NCI-H128 (cell line): ENCODE data around the gene FBL.

Source experiments
- DNase-seq: peaks from one replicate; lab custom pipeline; 2025; ENCODE audit not compliant: unreplicated experiment; lab: John Stamatoyannopoulos, UW

FBL gene

DNA sequence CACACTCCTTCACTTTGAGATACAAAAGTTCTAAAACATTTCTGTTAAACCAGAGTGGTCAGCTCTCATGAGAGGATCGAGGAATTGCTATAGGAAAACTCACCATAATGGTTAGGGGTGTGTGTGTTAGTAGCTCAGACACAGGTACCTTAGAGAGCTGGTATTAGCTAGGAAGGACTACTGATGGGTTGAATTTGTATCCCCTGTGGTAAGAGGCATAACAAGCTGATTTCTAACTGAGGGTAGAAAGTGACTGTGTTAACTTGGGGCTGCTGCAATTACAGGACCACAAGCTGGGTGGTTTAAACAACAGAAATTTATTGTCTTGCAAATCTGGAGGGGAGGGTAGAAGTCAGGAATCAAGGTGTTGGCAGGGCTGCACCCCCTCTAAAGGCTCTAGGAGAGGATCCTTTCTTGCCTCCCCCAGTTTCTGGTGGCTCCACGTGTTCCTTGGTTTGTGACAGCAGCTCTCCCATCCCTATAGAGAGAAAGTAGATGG is 50.1 kb downstream of the FBL start:
- no peak for DNase-seq

DNA sequence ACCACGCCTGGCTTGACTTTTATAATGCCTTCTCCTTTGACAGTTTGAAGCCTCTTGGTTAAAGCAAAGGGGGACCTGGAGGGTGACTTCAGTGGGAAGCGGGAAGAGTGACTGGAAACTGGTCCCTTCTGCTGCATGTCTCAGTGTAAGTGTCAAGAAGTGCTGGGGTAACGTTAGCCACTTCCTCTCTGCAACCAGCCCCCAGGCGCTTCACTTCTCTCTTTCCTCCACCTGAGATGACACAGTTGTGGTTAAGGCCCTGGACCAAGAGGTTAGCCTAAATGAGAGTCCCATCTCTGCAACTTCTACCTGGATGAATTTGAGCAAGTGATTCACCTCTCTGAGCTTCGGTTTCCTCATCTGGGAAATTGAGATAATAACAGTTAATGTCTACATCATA is 51.2 kb downstream of the FBL start:
- DNase-seq, result no peak

DNA sequence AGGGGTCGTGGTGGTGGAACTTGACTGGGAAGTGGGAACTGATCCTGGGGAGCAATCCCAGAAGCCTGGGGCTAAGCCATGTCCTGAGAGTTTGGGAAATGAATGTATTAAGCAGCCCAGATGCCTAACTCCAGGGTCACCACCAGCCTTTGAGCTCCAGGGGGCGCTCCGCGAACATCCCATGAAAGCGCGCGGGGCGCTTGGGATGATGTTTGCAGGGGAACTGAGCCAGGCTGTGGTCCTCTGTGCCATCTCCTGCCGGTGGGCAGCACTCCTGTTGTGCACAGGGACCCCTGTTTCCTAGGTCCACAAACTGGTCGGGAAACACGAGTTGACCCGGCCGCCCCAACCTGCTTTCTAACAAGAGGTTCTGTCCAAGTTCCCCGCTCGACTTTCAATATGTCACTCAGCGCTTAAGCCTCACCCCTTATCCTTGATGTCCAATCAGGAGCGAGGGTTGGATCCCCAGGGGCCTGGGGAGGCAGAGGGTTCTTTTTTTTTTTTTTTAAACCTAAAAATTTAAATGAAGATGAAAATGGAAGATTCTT is 53.1 kb downstream of the FBL start:
- DNase-seq, result peak; percentile 76

DNA sequence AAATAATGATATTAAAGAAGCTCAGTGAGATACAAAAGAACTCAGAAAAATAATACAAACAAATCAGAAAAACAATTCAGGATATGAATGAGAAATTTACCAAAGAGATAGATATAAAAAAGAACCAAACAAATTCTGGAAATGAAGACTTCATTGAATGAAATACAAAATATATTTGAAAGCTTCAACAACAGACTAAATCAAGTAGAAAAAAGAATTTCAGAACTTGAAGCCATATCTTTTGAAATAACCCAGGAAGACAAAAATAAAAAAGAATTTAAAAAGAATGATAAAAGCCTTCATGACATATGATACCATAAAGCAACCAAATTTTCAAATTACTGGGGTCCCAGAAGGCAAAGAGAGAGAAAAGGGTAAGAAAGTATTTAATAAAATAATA is 57.9 kb downstream of the FBL start:
- no peak for DNase-seq
